ENCODE measurements around the gene ZNF546. TPM values are rescaled to one million over a fixed set of nuclear protein-coding genes. Genes with fewer than 3 reads are reported as not detected.

Gene ZNF546
- total RNA-seq, 2 experiments from 2014 or later = 1.6 to 2.3 TPM

GRCh38 chr19:39987596-39987995, 9.3 kb upstream of the ZNF546 start:
- no peak overlapping the region for H3K4me3 Mint-ChIP-seq
- no peak for DNase-seq
- intact Hi-C loops (cut with micrococcal nuclease) = no loop called here
- CTCF ChIA-PET = interaction anchor here (0.6 kb wide), 1 partner anchor 10 kb away, joined by 4 read pairs; no protein-coding TSS in a partner anchor
- no peak overlapping the region for H3K27ac Mint-ChIP-seq
- peaks cover 32% of the 10 kb centered on the region for H3K9me3 Mint-ChIP-seq
- H3K27me3 Mint-ChIP-seq (ENCODE audit: low read depth) = no peaks in the 10 kb centered on the region
- H3K36me3 Mint-ChIP-seq (ENCODE audit: low read depth) = peaks cover 43% of the 10 kb centered on the region
- peaks cover 28% of the 10 kb centered on the region for H3K4me1 Mint-ChIP-seq (ENCODE audit: low read depth)

GRCh38 chr19:39993605-39994004, 3.3 kb upstream of the ZNF546 start:
- CTCF ChIA-PET = interaction anchor here (0.7 to 1.5 kb wide), 2 partner anchors 23 to 109 kb away, joined by 3 to 4 read pairs; partner anchors contain the start of gene PSMC4
- H3K4me1 Mint-ChIP-seq (ENCODE audit: low read depth) = peaks cover 58% of the 10 kb centered on the region
- DNase-seq = no peak
- H3K36me3 Mint-ChIP-seq (ENCODE audit: low read depth) = peaks cover 34% of the 10 kb centered on the region
- H3K4me3 Mint-ChIP-seq = no peak overlapping the region
- no peaks in the 10 kb centered on the region for H3K27me3 Mint-ChIP-seq (ENCODE audit: low read depth)
- no peak overlapping the region for H3K27ac Mint-ChIP-seq
- intact Hi-C loops (cut with micrococcal nuclease) = loop anchor here (10.0 kb wide), 2 partner anchors 549 to 621 kb away; partner anchors contain the start of gene SUPT5H
- H3K9me3 Mint-ChIP-seq = peaks cover 20% of the 10 kb centered on the region

- Mint-ChIP-seq H3K4me1 (ENCODE audit: low read depth) (peaks cover 56% of the 10 kb centered on the region), H3K36me3 (ENCODE audit: low read depth) (peaks cover 32% of the 10 kb centered on the region), H3K27ac (no peak overlapping the region), H3K27me3 (ENCODE audit: low read depth) (no peaks in the 10 kb centered on the region), H3K4me3 (no peak overlapping the region), H3K9me3 (peaks cover 20% of the 10 kb centered on the region)
- DNase-seq = no peak
- intact Hi-C loops (cut with micrococcal nuclease) = loop anchor here (10.0 kb wide), 2 partner anchors 550 to 620 kb away; partner anchors contain the start of gene SUPT5H
- CTCF ChIA-PET = interaction anchor here (0.7 to 1.5 kb wide), 2 partner anchors 23 to 96 kb away, joined by 3 to 4 read pairs; partner anchors contain the start of gene PSMC4
These were observed 2.5 kb upstream of the ZNF546 start for GRCh38 chr19:39994361-39994760.

- H3K4me3 Mint-ChIP-seq = peak overlapping the region; percentile 93
- H3K36me3 Mint-ChIP-seq (ENCODE audit: low read depth) = peaks cover 32% of the 10 kb centered on the region
- intact Hi-C loops (cut with micrococcal nuclease) = loop anchor here (1.0 to 10.0 kb wide), 7 partner anchors 55 to 619 kb away; partner anchors contain the start of genes C19orf47, CCNP, PLD3 and SUPT5H
- peaks cover 20% of the 10 kb centered on the region for H3K9me3 Mint-ChIP-seq
- no peak for DNase-seq
- peaks cover 47% of the 10 kb centered on the region for H3K4me1 Mint-ChIP-seq (ENCODE audit: low read depth)
- H3K27ac Mint-ChIP-seq = peak overlapping the region; percentile 60
- no peaks in the 10 kb centered on the region for H3K27me3 Mint-ChIP-seq (ENCODE audit: low read depth)
- CTCF ChIA-PET = interaction anchor here (1.5 kb wide), 1 partner anchor 25 kb away, joined by 7 read pairs; the partner anchor contains the start of gene PSMC4
These were observed 1.1 kb upstream of the ZNF546 start for GRCh38 chr19:39995794-39996193.

GRCh38 chr19:39996218-39996810, 546 bp upstream of the ZNF546 start:
- peaks cover 32% of the 10 kb centered on the region for H3K36me3 Mint-ChIP-seq (ENCODE audit: low read depth)
- H3K9me3 Mint-ChIP-seq = peaks cover 20% of the 10 kb centered on the region
- H3K4me3 Mint-ChIP-seq = peak overlapping the region; percentile 93
- CTCF ChIA-PET = interaction anchor here (1.4 to 1.5 kb wide), 2 partner anchors 26 to 59 kb away, joined by 4 to 7 read pairs; partner anchors contain the start of genes PSMC4 and ZNF780B
- H3K27me3 Mint-ChIP-seq (ENCODE audit: low read depth) = no peaks in the 10 kb centered on the region
- intact Hi-C loops (cut with micrococcal nuclease) = loop anchor here (1.0 to 10.0 kb wide), 7 partner anchors 56 to 618 kb away; partner anchors contain the start of genes C19orf47, CCNP, PLD3 and SUPT5H
- peak overlapping the region; percentile 94 for H3K27ac Mint-ChIP-seq
- peaks cover 43% of the 10 kb centered on the region for H3K4me1 Mint-ChIP-seq (ENCODE audit: low read depth)
- DNase-seq = peak; percentile 68

- Mint-ChIP-seq H3K27ac (peak overlapping the region; percentile 94), H3K27me3 (ENCODE audit: low read depth) (no peaks in the 10 kb centered on the region), H3K36me3 (ENCODE audit: low read depth) (peaks cover 31% of the 10 kb centered on the region), H3K4me3 (peak overlapping the region; percentile 93), H3K9me3 (peaks cover 20% of the 10 kb centered on the region), H3K4me1 (ENCODE audit: low read depth) (peaks cover 33% of the 10 kb centered on the region)
- CTCF ChIA-PET = interaction anchor here (0.6 to 1.4 kb wide), 3 partner anchors 10 to 58 kb away, joined by 3 to 4 read pairs (median 4); partner anchors contain the start of gene ZNF780B
- intact Hi-C loops (cut with micrococcal nuclease) = loop anchor here (1.0 to 10.0 kb wide), 7 partner anchors 26 to 617 kb away; partner anchors contain the start of genes C19orf47, CCNP, PLD3 and PSMC4
- peak; percentile 76 for DNase-seq
These were observed 867 bp downstream of the ZNF546 start for GRCh38 chr19:39997638-39998216.

GRCh38 chr19:39998501-39998900, 1.6 kb downstream of the ZNF546 start:
- DNase-seq = no peak
- CTCF ChIA-PET = interaction anchor here (1.1 kb wide), 1 partner anchor 28 kb away, joined by 3 read pairs; no protein-coding TSS in a partner anchor
- Mint-ChIP-seq H3K36me3 (ENCODE audit: low read depth) (peaks cover 24% of the 10 kb centered on the region), H3K27me3 (ENCODE audit: low read depth) (no peaks in the 10 kb centered on the region), H3K27ac (peak overlapping the region; percentile 94), H3K4me3 (peak overlapping the region; percentile 93), H3K9me3 (peaks cover 12% of the 10 kb centered on the region), H3K4me1 (ENCODE audit: low read depth) (peaks cover 29% of the 10 kb centered on the region)
- intact Hi-C loops (cut with micrococcal nuclease) = loop anchor here (5.0 to 10.0 kb wide), 4 partner anchors 144 to 616 kb away; partner anchors contain the start of genes CCNP and SUPT5H

- no peak for DNase-seq
- Mint-ChIP-seq H3K4me3 (no peak overlapping the region), H3K27ac (no peak overlapping the region), H3K27me3 (ENCODE audit: low read depth) (no peaks in the 10 kb centered on the region), H3K9me3 (peaks cover 2% of the 10 kb centered on the region), H3K36me3 (ENCODE audit: low read depth) (peaks cover 40% of the 10 kb centered on the region), H3K4me1 (ENCODE audit: low read depth) (peaks cover 6% of the 10 kb centered on the region)
- CTCF ChIA-PET = no interaction called here
- intact Hi-C loops (cut with micrococcal nuclease) = no loop called here
These were observed 8.9 kb downstream of the ZNF546 start for GRCh38 chr19:40005691-40006272.

- intact Hi-C loops (cut with micrococcal nuclease) = no loop called here
- H3K27me3 Mint-ChIP-seq (ENCODE audit: low read depth) = no peaks in the 10 kb centered on the region
- H3K27ac Mint-ChIP-seq = no peak overlapping the region
- no peak overlapping the region for H3K4me3 Mint-ChIP-seq
- DNase-seq = no peak
- peaks cover 2% of the 10 kb centered on the region for H3K9me3 Mint-ChIP-seq
- H3K4me1 Mint-ChIP-seq (ENCODE audit: low read depth) = peaks cover 6% of the 10 kb centered on the region
- H3K36me3 Mint-ChIP-seq (ENCODE audit: low read depth) = peaks cover 42% of the 10 kb centered on the region
- CTCF ChIA-PET = no interaction called here
These were observed 9.4 kb downstream of the ZNF546 start for GRCh38 chr19:40006273-40006691.

- no peak for DNase-seq
- intact Hi-C loops (cut with micrococcal nuclease) = no loop called here
- Mint-ChIP-seq H3K27me3 (ENCODE audit: low read depth) (no peaks in the 10 kb centered on the region), H3K4me3 (no peak overlapping the region), H3K9me3 (peaks cover 31% of the 10 kb centered on the region), H3K4me1 (ENCODE audit: low read depth) (peaks cover 6% of the 10 kb centered on the region), H3K36me3 (ENCODE audit: low read depth) (peaks cover 74% of the 10 kb centered on the region), H3K27ac (no peak overlapping the region)
- CTCF ChIA-PET = no interaction called here
These were observed 12.8 kb downstream of the ZNF546 start for GRCh38 chr19:40009674-40010073.

GRCh38 chr19:40013991-40014390, 17.1 kb downstream of the ZNF546 start:
- H3K9me3 Mint-ChIP-seq = peaks cover 49% of the 10 kb centered on the region
- no peaks in the 10 kb centered on the region for H3K27me3 Mint-ChIP-seq (ENCODE audit: low read depth)
- DNase-seq = no peak
- H3K36me3 Mint-ChIP-seq (ENCODE audit: low read depth) = peaks cover 61% of the 10 kb centered on the region
- no peaks in the 10 kb centered on the region for H3K4me1 Mint-ChIP-seq (ENCODE audit: low read depth)
- intact Hi-C loops (cut with micrococcal nuclease) = no loop called here
- no peak overlapping the region for H3K27ac Mint-ChIP-seq
- CTCF ChIA-PET = no interaction called here
- H3K4me3 Mint-ChIP-seq = no peak overlapping the region

- Mint-ChIP-seq H3K4me3 (no peak overlapping the region), H3K9me3 (peaks cover 53% of the 10 kb centered on the region), H3K36me3 (ENCODE audit: low read depth) (peaks cover 11% of the 10 kb centered on the region), H3K27me3 (ENCODE audit: low read depth) (no peaks in the 10 kb centered on the region), H3K4me1 (ENCODE audit: low read depth) (no peaks in the 10 kb centered on the region), H3K27ac (no peak overlapping the region)
- CTCF ChIA-PET = no interaction called here
- no peak for DNase-seq
- intact Hi-C loops (cut with micrococcal nuclease) = no loop called here
These were observed 27.1 kb downstream of the ZNF546 start for GRCh38 chr19:40023969-40024368.
